NCI-H1417 treated with DMSO at 0.1 percent for 48 hours (cell line): ENCODE data around the gene ARHGAP26.

Source experiments
- DNase-seq: peaks from one replicate; lab custom pipeline; 2025; lab: John Stamatoyannopoulos, UW

Gene ARHGAP26

GRCh38 chr5:143162810-143163209 is 392.6 kb downstream of the ARHGAP26 start:
- DNase-seq, result no peak

- no peak for DNase-seq
These were observed 394.4 kb downstream of the ARHGAP26 start for GRCh38 chr5:143164557-143164956.

- DNase-seq, result no peak
These were observed 395.1 kb downstream of the ARHGAP26 start for GRCh38 chr5:143165049-143165880.

- DNase-seq, result no peak
These were observed 395.9 kb downstream of the ARHGAP26 start for GRCh38 chr5:143166090-143166489.

- no peak for DNase-seq
These were observed 396.7 kb downstream of the ARHGAP26 start for GRCh38 chr5:143166661-143167420.

GRCh38 chr5:143168171-143168741 is 398.1 kb downstream of the ARHGAP26 start:
- no peak for DNase-seq

GRCh38 chr5:143168921-143169810 is 399.0 kb downstream of the ARHGAP26 start:
- DNase-seq, result no peak

GRCh38 chr5:143170104-143170503 is 399.9 kb downstream of the ARHGAP26 start:
- no peak for DNase-seq

- no peak for DNase-seq
These were observed 400.8 kb downstream of the ARHGAP26 start for GRCh38 chr5:143170977-143171376.

- DNase-seq, result no peak
These were observed 402.6 kb downstream of the ARHGAP26 start for GRCh38 chr5:143172739-143173138.

GRCh38 chr5:143173139-143173889 is 403.1 kb downstream of the ARHGAP26 start:
- DNase-seq, result no peak

- DNase-seq, result no peak
These were observed 404.7 kb downstream of the ARHGAP26 start for GRCh38 chr5:143174714-143175398.

GRCh38 chr5:143176048-143176447 is 405.9 kb downstream of the ARHGAP26 start:
- DNase-seq, result no peak

- no peak for DNase-seq
These were observed 407.2 kb downstream of the ARHGAP26 start for GRCh38 chr5:143177263-143177983.

GRCh38 chr5:143179126-143179740 is 409.1 kb downstream of the ARHGAP26 start:
- no peak for DNase-seq

GRCh38 chr5:143180751-143181150 is 410.6 kb downstream of the ARHGAP26 start:
- DNase-seq, result no peak

GRCh38 chr5:143181173-143181572 is 411.0 kb downstream of the ARHGAP26 start:
- DNase-seq, result no peak

- no peak for DNase-seq
These were observed 411.9 kb downstream of the ARHGAP26 start for GRCh38 chr5:143182106-143182505.
